GM12875 (cell line): ENCODE results near the gene SRSF3.

ENCODE experiments used
- H3K4me3 ChIP-seq: one replicate; pipeline ENCODE4 v1.5.1; 2011; ENCODE audit warnings: low read depth, low read length, control low read depth
- CTCF ChIP-seq: IDR thresholded peaks from 2 replicates; pipeline ENCODE4 v1.5.1; 2011; ENCODE audit warnings: low read depth, mild to moderate bottlenecking, control low read depth, inconsistent platforms, low read length, moderate library complexity, borderline replicate concordance; ENCODE audit not compliant: insufficient read depth

SRSF3 gene

GRCh38 chr6:36625158-36625919 lies 31.2 kb downstream of the SRSF3 start:
- no peak for TF ChIP-seq CTCF
- H3K4me3 ChIP-seq: no peak overlapping the region

DNA sequence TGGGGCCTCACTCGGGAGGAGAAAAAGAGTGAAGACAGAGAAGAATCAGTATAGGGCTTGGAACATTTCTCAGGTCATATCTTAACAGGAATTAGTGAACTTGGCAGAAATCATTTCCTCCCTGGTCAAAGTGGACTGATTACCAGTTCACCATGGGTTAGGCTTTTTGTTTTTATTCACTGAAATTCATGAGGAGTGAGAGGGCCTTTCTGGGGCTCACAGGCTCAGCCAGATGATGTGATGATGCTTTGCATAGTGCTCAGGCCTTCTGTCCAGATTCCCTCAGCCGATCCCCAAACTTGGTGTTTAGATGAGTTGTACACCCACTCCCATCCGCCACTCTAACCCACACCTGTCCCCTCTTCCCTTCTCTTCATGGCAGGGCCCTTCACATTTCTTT lies 32.5 kb downstream of the SRSF3 start:
- H3K4me3 ChIP-seq: no peak overlapping the region
- no peak for TF ChIP-seq CTCF

DNA sequence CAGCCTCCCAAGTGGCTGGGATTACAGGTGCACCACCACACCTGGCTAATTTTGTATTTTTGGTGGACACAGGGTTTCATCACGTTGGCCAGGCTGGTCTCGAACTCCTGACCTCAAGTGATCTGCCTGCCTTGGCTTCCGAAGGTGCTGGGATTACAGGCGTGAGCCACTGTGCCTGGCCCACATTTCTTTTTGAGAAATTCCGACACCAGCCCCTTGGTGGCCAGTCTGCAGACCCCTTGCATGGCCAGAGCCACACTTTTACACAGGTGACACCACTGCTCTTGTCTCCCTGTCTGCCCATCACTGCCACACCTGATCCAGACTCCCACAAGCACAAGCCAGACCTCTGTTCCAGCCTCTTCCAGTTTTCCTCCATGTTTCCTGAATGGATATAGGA lies 33.0 kb downstream of the SRSF3 start:
- no peak for TF ChIP-seq CTCF
- H3K4me3 ChIP-seq: no peak overlapping the region

- no peak overlapping the region for H3K4me3 ChIP-seq
- no peak for TF ChIP-seq CTCF
Measured at GRCh38 chr6:36627801-36628246, 33.7 kb downstream of the SRSF3 start.

- H3K4me3 ChIP-seq: no peak overlapping the region
- no peak for TF ChIP-seq CTCF
Measured at GRCh38 chr6:36629784-36630183, 35.6 kb downstream of the SRSF3 start.

DNA sequence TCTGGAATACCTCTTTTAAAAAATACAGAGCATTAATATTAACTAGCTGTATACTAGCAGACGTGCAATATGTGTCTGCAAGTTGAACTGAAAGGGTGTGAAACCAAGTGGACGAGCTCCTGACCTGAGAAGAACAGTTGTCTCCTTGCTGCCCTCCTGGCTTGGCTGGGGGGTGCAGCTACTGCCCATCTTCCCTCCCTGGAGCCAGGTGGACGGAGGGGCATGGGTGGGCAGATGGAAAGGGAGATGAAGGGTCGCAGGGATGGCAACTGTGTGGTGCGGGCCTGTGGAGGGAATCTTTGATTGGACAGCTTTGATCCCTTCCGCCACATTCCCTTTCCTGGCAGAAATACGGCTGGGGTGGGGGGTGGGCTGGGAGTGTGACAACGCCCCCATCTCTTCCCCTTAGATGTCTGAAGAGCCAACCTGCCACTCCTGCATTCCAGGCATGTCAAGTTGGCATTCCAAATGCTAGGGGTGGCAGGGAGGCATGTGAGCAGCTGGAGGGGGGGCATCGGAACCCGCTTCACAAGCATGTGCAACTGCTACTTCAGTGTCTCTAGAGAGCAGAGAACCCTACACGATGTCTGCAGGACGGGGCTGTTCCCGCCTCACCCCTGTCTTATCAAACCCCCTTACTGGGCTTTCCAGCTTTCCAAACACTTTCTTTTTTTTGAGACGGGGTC lies 37.3 kb downstream of the SRSF3 start:
- TF ChIP-seq CTCF: no peak
- no peak overlapping the region for H3K4me3 ChIP-seq

DNA sequence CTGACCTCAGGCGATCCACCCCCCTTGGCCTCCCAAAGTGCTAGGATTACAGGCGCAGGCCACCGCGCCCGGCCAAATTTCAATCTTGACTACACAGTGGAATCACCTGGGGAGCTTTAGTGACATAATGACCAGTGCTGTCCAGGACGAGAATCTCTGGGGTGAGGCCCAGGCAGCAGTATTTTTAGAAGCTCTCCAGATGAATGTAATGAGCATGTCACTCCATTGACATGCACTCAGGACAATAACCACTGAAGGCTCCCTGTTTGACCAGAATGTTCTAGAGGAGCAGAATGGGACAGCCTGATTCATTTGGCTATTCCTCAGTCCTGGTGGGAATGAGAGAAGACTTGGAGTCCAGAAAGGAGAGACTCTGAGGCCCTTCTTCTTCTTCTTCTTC lies 39.2 kb downstream of the SRSF3 start:
- no peak for TF ChIP-seq CTCF
- no peak overlapping the region for H3K4me3 ChIP-seq
